Activated naive CD4-positive, alpha-beta T cell treated with anti-CD3 and anti-CD28 coated beads for 36 hours (primary cell): ENCODE data around the gene MACROD2. TPM values are rescaled to one million over a fixed set of nuclear protein-coding genes. Genes with fewer than 3 reads are reported as not detected.

Experiments
- CTCF ChIA-PET: fragments of 350-600 bp; sonication (Branson Sonifier 250); formaldehyde crosslinking; loops from one replicate; lab custom pipeline; 2021; ENCODE audit warnings: antibody characterized with exemption; lab: Charles Lee
- DNase-seq: peaks from one replicate; pipeline ENCODE4 v3.0.0-alpha.2; 2020
- H3K27ac Mint-ChIP-seq: one replicate; pipeline ENCODE4 v1.8.0; 2021; ENCODE audit warnings: mild to moderate bottlenecking, mixed read lengths
- H3K27me3 Mint-ChIP-seq: one replicate; pipeline ENCODE4 v1.8.0; 2021; ENCODE audit warnings: low read depth, mixed read lengths
- H3K36me3 Mint-ChIP-seq: one replicate; pipeline ENCODE4 v1.8.0; 2021; ENCODE audit warnings: low read depth, mixed read lengths
- H3K4me1 Mint-ChIP-seq: one replicate; pipeline ENCODE4 v1.8.0; 2021; ENCODE audit warnings: low read depth, mixed read lengths
- H3K4me3 Mint-ChIP-seq: one replicate; pipeline ENCODE4 v1.8.0; 2021; ENCODE audit warnings: mild to moderate bottlenecking, moderate library complexity, mixed read lengths
- H3K9me3 Mint-ChIP-seq: one replicate; pipeline ENCODE4 v1.8.0; 2021; ENCODE audit warnings: mixed read lengths
- intact Hi-C: fragments of 100-400 bp; cut with micrococcal nuclease; formaldehyde crosslinking; loops from one replicate; pipeline ENCODE4 v1.15.1; 2023
- total RNA-seq, 2 experiments: library from RNA; stranded (reverse); gene quantifications; one replicate each; pipeline ENCODE4 v1.2.3, GENCODE V29; 2021

MACROD2 gene
- total RNA-seq, 2 experiments from 2014 or later: not detected

DNA sequence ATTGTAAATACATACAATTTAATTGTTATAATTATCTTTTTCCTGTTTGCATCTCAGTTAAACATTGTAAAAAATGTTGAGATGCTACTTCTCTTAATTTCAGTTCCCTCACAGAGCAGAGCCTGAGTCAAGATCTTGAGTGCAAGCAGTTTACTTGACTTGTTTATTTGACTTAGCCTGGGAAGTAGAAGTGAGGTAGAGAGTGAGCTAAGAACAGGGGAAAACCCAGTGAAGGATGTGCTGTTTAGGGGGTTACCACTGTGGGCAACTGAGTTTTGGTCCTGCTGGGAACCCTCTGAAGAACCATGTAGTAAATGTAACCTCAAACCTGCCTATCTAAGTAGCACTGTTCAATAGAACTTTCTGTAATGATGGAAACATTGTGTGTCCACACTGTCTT lies 837.3 kb downstream of the MACROD2 start:
- DNase-seq: no peak
- no peak overlapping the region for H3K27ac Mint-ChIP-seq

DNA sequence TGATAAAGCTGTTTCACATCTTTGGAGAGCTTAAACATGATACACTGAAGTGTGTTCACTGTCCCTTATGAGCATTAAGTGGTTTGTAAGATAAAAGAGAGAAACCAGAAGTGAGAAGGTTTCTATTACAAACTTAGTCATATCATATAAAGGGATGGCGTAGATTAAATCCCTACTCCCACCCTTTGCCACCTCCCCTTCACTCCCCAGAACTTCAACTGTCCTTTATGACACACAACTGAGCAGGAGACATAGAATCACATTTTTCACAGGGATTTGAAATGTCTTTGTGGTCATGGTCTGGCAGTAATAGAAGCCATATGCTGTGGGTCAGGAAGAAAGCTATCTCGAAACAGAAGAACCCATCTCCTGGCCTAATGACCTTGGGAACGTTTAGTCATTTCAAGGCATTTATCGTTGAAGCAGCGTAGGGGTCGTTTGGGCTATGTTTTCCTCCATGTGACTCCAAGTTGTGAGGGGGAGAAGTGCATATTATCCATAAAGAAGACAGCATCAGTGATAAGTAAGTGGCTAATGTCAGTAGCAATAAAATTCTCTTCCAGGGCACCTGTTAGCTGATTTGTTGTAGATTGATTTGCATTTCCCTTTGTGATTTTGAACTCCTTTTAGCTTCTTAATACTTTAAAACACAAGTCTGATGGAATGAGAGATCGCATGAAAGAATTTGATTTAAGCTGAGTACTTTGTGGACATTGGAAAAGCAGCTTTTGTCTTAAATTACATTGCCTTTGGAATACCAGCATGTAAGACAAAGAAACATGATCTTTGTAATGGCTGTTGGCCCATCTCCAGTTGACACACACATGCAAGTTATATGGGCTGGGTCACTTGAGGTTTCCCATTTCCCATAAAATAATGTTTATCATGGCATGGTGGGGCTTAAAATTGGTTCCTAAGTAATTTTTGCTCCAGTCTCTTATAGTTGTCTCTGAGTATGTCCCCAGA lies 843.6 kb downstream of the MACROD2 start:
- Mint-ChIP-seq H3K36me3 (no peaks in the 10 kb centered on the region), H3K4me1 (no peaks in the 10 kb centered on the region), H3K27ac (no peak overlapping the region), H3K9me3 (peaks cover 5% of the 10 kb centered on the region), H3K4me3 (no peak overlapping the region), H3K27me3 (no peaks in the 10 kb centered on the region)
- CTCF ChIA-PET: interaction anchor here (0.6 kb wide), 1 partner anchor 950 kb away, joined by 5 read pairs; no protein-coding TSS in a partner anchor
- no peak for DNase-seq
- intact Hi-C loops: no loop called here

More for the DNA sequence above, 837.3 kb downstream of the MACROD2 start:
- H3K4me1 Mint-ChIP-seq: no peaks in the 10 kb centered on the region
- H3K36me3 Mint-ChIP-seq: no peaks in the 10 kb centered on the region
- no peaks in the 10 kb centered on the region for H3K27me3 Mint-ChIP-seq
- peaks cover 2% of the 10 kb centered on the region for H3K9me3 Mint-ChIP-seq
- CTCF ChIA-PET: no interaction called here
- intact Hi-C loops: no loop called here
- no peak overlapping the region for H3K4me3 Mint-ChIP-seq

DNA sequence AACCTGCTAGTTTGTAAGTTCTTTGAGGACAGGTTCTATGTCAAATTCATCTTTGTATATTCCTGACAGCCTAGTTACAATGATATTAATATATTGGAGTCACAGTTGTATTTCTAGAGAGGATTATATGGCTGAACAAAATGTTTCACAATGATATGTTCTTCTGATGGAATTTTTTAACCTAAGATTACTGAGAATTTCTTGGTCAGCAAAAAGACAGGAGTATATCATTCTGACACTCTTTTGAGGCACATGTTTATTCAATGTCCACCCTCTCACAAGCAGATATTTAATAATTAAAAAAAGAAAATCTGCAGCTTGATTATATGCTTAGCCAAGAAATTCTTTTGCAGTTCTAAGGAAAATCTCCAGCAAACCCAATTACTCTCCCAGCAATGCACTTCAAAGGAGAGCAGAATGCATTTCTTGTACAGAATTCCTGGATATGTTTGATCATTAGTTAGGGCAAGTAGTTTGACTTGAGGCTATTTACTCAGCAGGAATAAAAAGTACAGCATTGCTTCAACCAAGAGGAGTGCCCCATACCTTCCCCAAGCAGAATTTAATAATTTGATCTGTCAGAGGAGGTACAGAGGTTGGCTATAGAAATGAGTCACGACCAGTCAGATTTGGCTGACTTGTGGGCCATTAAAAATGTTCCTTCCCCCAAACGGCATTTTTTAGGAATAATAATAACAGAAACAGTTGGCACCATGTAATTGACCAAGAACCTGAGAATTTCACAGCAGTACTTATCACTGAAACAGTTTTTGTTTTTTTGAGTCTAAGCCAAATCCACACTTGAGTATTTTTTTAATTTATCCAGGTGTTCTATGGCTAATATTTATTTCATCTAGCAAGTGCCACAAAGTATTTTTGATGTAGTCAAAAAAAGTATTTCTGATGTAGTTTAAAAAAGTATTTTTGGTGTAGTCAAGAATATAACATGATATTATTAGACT lies 850.2 kb downstream of the MACROD2 start:
- DNase-seq: no peak
- H3K36me3 Mint-ChIP-seq: no peaks in the 10 kb centered on the region
- H3K27ac Mint-ChIP-seq: no peak overlapping the region
- intact Hi-C loops: no loop called here
- peaks cover 7% of the 10 kb centered on the region for H3K9me3 Mint-ChIP-seq
- no peaks in the 10 kb centered on the region for H3K4me1 Mint-ChIP-seq
- H3K27me3 Mint-ChIP-seq: no peaks in the 10 kb centered on the region
- no peak overlapping the region for H3K4me3 Mint-ChIP-seq
- CTCF ChIA-PET: no interaction called here

DNA sequence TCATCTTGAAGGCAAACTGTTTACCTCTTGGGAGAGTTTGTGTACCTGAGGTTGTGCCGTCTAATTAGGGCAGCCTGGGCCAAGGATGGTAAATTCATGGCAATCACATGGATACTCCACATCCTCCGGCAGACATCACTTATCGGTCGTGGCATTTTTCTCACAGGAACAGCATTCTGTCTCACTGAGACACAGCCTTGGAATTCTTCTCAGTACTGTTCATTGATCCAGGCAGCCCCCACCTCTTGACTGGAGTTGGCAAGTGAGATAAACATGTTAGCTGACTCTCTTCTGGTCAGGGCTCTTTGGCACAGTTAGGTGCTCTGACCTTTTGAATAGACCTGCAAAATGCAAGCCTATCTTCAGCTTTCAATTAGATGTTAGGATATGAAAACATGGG lies 853.5 kb downstream of the MACROD2 start:
- CTCF ChIA-PET: no interaction called here
- Mint-ChIP-seq H3K9me3 (peaks cover 10% of the 10 kb centered on the region), H3K36me3 (no peaks in the 10 kb centered on the region), H3K4me3 (no peak overlapping the region), H3K4me1 (no peaks in the 10 kb centered on the region), H3K27me3 (no peaks in the 10 kb centered on the region), H3K27ac (no peak overlapping the region)
- no peak for DNase-seq
- intact Hi-C loops: no loop called here

DNA sequence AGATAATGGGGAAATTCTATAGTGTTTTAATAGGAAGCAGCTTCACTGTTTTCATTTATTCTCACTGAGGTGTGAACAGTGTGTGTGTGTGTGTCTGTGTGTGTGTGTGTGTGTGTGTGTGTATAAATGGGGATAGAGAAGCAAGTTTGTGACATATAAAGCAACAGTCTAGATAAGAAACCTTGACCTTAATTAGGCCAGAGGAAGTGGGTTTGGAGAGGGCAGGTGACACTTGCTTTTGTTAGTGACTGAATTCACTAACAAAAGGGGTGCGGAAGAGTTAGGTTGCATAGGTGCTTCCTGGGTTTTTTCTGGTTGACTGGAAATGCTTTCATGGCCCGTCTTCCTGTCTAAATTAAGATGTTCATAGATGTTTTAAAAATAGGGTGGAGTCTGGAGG lies 857.8 kb downstream of the MACROD2 start:
- H3K4me1 Mint-ChIP-seq: no peaks in the 10 kb centered on the region
- H3K27ac Mint-ChIP-seq: no peak overlapping the region
- no peaks in the 10 kb centered on the region for H3K27me3 Mint-ChIP-seq
- intact Hi-C loops: no loop called here
- peaks cover 5% of the 10 kb centered on the region for H3K9me3 Mint-ChIP-seq
- H3K4me3 Mint-ChIP-seq: no peak overlapping the region
- no peak for DNase-seq
- no peaks in the 10 kb centered on the region for H3K36me3 Mint-ChIP-seq
- CTCF ChIA-PET: no interaction called here

DNA sequence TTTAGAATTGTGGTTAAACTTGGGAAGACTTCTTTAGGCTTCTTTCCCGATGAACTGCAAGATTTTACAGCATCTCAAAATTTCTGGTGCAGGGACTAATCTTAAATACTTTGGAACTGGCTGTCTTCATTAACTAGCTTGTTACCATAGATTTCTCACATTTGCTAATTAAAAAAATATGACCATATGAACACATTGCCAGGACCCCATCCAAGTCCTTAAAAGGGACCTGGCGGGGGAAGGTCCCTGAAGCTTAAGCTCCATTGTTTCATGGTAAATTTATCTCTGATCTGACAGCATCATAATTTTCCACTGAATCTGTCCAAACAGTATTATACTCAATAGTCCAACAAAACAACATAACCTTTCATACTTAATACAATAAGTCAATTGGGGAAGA lies 859.9 kb downstream of the MACROD2 start:
- no peaks in the 10 kb centered on the region for H3K27me3 Mint-ChIP-seq
- CTCF ChIA-PET: interaction anchor here (0.6 to 0.7 kb wide), 2 partner anchors 266 to 273 kb away, joined by 4 read pairs; no protein-coding TSS in a partner anchor
- intact Hi-C loops: no loop called here

DNA sequence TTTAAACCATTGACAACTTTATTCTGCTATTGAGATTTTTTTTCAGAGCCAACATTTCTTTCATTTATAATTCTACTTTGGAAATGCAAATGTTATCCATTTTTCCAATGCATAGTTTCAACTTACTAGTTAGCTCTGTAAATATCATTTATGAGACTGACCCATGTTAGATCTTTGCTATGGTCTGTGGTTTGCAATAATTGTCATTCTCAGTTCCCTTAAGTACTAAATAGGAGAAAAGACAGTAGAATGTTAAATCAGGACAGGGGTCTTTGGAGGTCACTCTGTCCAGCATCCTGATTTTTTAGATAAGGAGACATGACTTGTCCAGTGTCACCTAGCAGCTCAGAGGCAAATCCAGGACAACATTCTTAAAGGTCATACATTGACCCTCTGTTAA lies 864.3 kb downstream of the MACROD2 start:
- Mint-ChIP-seq H3K27ac (no peak overlapping the region), H3K4me1 (no peaks in the 10 kb centered on the region), H3K4me3 (no peak overlapping the region), H3K27me3 (no peaks in the 10 kb centered on the region), H3K9me3 (no peaks in the 10 kb centered on the region), H3K36me3 (no peaks in the 10 kb centered on the region)
- no peak for DNase-seq
- intact Hi-C loops: no loop called here
- CTCF ChIA-PET: no interaction called here

More for the DNA sequence above, 859.9 kb downstream of the MACROD2 start:
- no peaks in the 10 kb centered on the region for H3K36me3 Mint-ChIP-seq
- no peak for DNase-seq
- H3K4me1 Mint-ChIP-seq: no peaks in the 10 kb centered on the region
- H3K9me3 Mint-ChIP-seq: peaks cover 5% of the 10 kb centered on the region
- H3K27ac Mint-ChIP-seq: no peak overlapping the region
- H3K4me3 Mint-ChIP-seq: no peak overlapping the region

DNA sequence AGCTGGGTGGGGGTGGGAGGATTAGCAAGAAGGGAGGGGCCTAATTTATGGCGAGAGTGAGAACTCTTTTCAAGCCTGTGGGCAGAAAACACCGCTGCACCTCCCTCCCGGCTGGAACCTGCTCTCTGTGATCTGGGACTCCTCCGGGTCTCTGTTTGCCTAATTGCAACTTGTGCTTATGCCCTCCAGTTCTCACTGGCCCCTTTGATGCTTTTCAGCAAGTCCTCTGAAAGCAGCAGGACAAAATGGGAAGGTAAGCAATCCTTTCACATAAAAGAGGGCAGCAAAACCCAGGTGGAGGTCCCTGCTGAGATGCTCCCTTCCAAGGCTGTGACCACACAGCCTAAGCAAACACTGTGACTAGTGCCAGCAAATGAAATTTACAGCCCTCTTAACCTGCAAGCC lies 865.1 kb downstream of the MACROD2 start:
- H3K36me3 Mint-ChIP-seq: no peaks in the 10 kb centered on the region
- no peak overlapping the region for H3K27ac Mint-ChIP-seq
- H3K4me1 Mint-ChIP-seq: no peaks in the 10 kb centered on the region
- no peak for DNase-seq
- intact Hi-C loops: no loop called here
- no peak overlapping the region for H3K4me3 Mint-ChIP-seq
- H3K9me3 Mint-ChIP-seq: no peaks in the 10 kb centered on the region
- CTCF ChIA-PET: no interaction called here
- H3K27me3 Mint-ChIP-seq: no peaks in the 10 kb centered on the region

DNA sequence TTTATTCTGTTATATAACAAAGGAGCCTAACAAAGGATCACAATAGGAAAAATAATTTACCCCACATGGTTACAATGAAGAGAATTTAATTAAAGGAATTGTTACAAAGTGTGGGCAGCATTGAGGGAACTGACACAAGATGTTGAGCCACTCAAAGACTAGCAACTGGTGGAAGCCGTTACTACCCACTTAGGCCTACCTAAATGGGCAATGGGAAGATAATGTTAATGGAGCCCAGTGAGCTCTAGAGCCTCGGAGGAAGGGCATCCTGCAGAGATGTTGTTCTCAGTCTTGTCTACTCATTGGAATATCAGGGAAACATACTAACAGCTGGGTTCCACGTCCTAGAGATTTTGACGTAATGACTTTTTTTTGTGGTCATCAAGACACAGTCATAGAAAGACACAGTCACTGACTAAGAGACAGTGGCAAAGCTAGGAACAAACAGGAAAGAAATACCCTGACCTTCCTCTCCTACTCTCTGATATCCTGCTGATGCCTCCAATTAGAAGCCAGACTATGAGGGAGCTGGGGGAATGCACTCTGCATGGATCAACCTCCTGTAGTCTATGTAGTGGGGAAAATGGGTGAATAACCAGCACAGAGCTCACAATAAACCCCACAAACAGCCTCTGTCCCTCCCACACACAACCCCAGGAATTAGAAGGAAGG lies 865.8 kb downstream of the MACROD2 start:
- no peak overlapping the region for H3K4me3 Mint-ChIP-seq

DNA sequence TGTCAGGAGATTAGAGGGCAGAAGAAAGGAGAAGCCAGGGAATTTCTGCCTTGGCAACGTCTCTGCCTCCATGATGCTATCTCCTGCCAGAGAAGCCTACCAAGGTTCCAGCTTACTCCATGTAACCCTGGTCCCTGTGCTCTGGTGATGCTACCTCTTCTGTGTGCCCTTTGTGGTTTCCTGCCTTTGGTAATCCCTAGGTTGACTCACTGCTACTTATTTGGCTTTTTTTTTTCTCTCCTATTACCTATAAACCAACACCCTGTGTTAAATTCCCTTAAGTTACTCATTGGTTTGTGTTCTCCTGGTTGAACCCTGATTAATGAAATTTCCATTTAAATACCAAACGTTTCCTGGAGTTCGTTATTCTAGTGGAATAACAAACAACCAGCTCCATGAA lies 869.9 kb downstream of the MACROD2 start:
- intact Hi-C loops: no loop called here
- no peak overlapping the region for H3K4me3 Mint-ChIP-seq
- H3K36me3 Mint-ChIP-seq: no peaks in the 10 kb centered on the region
- H3K9me3 Mint-ChIP-seq: peaks cover 5% of the 10 kb centered on the region
- no peaks in the 10 kb centered on the region for H3K4me1 Mint-ChIP-seq
- CTCF ChIA-PET: no interaction called here
- DNase-seq: no peak
- no peak overlapping the region for H3K27ac Mint-ChIP-seq
- no peaks in the 10 kb centered on the region for H3K27me3 Mint-ChIP-seq

More for the DNA sequence above, 865.8 kb downstream of the MACROD2 start:
- H3K4me1 Mint-ChIP-seq: no peaks in the 10 kb centered on the region
- H3K27me3 Mint-ChIP-seq: no peaks in the 10 kb centered on the region
- intact Hi-C loops: no loop called here
- no peak for DNase-seq
- no peaks in the 10 kb centered on the region for H3K36me3 Mint-ChIP-seq
- no peak overlapping the region for H3K27ac Mint-ChIP-seq
- no peaks in the 10 kb centered on the region for H3K9me3 Mint-ChIP-seq
- CTCF ChIA-PET: no interaction called here

DNA sequence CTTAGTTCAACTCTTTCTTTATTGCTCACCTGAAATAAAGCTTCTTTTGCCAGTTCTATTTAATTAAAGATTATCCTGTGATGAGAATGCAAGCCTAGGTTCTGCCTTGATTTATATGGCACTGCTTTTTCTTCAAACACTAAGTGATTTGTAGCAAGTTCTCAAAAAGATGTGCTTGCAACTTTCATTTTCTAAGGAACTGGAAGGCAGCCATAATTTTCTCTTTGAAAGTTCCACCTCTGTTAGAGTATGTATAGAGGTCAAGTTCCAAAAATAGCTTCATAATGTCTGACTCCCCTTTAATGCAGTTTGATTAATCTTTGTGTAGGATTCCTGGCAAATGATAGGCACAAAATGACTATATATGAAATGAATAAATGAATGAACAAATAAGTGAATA lies 870.4 kb downstream of the MACROD2 start:
- CTCF ChIA-PET: no interaction called here
- Mint-ChIP-seq H3K4me3 (no peak overlapping the region), H3K4me1 (no peaks in the 10 kb centered on the region), H3K27me3 (no peaks in the 10 kb centered on the region), H3K27ac (no peak overlapping the region), H3K36me3 (no peaks in the 10 kb centered on the region), H3K9me3 (peaks cover 7% of the 10 kb centered on the region)
- intact Hi-C loops: no loop called here
- no peak for DNase-seq
